IPS-20b (cell line): ENCODE data around the gene FAM3A.
"Not testable (repeated sequence)": the region's sequence is repeated elsewhere in the genome, so short reads cannot be mapped to it uniquely, and the experiment has no call there.

Experiments used
- H3K27ac ChIP-seq: one replicate; pipeline ENCODE4 v1.5.1; 2013; ENCODE audit warnings: low read length
- H3K27me3 ChIP-seq: 2 replicates; pipeline ENCODE4 v1.6.1; 2013; ENCODE audit warnings: mild to moderate bottlenecking, low read length, inconsistent platforms; ENCODE audit not compliant: insufficient read depth
- H3K36me3 ChIP-seq: 2 replicates; pipeline ENCODE4 v1.6.1; 2013; ENCODE audit warnings: low read depth, mild to moderate bottlenecking, inconsistent platforms, low read length, moderate library complexity; ENCODE audit not compliant: insufficient read depth
- H3K4me1 ChIP-seq: 2 replicates; pipeline ENCODE4 v1.6.1; 2013; ENCODE audit warnings: mild to moderate bottlenecking, control low read depth, inconsistent platforms, low read length, moderate library complexity; ENCODE audit not compliant: insufficient read depth
- H3K4me3 ChIP-seq: 2 replicates; pipeline ENCODE4 v1.5.1; 2013; ENCODE audit warnings: mild to moderate bottlenecking, low read length, inconsistent platforms
- H3K9ac ChIP-seq: 2 replicates; pipeline ENCODE4 v1.6.1; 2013; ENCODE audit warnings: low read depth, mild to moderate bottlenecking, inconsistent platforms, low read length, moderate library complexity
- H3K9me3 ChIP-seq: 2 replicates; pipeline ENCODE4 v1.6.1; 2013; ENCODE audit warnings: mild to moderate bottlenecking, low read depth, low read length, inconsistent platforms; ENCODE audit not compliant: insufficient read depth

FAM3A gene

DNA sequence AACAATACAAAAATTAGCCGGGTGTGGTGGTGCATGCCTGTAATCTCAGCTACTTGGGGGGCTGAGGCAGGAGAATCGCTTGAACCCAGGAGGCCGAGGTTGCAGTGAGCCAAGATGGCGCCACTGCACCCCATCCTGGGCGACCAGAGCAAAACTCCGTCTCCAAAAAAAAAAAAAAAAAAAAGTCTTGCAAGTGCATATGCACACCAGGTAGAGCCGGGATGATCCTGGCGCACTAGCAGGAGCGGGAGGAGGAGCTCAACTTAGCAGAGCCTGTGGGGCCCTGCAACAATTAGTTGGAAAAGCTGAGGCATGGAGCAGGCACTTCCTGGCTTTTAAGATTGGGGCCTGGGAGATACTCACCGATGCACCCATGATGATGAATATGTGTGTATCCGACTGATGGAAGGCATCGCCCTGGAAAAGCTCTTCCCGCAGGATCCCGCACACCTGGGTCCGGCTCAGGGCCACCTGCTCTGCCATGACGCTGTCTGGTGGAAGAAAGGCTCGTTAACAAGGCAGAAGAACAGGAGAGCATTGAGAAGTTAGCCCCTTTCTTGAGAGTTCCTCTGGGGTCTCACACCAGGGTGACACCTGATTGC lies 29.7 kb upstream of the FAM3A start:
- H3K9me3 ChIP-seq: no peaks in the 10 kb centered on the region
- no peaks in the 10 kb centered on the region for H3K27me3 ChIP-seq
- H3K9ac ChIP-seq: peak overlapping the region; percentile 90; the same call in 1 of the 2 replicates
- H3K4me3 ChIP-seq: peak overlapping the region; percentile 83
- no peak overlapping the region for H3K27ac ChIP-seq
- H3K4me1 ChIP-seq: no peaks in the 10 kb centered on the region
- peaks cover 24% of the 10 kb centered on the region; the same call in 1 of the 2 replicates for H3K36me3 ChIP-seq

DNA sequence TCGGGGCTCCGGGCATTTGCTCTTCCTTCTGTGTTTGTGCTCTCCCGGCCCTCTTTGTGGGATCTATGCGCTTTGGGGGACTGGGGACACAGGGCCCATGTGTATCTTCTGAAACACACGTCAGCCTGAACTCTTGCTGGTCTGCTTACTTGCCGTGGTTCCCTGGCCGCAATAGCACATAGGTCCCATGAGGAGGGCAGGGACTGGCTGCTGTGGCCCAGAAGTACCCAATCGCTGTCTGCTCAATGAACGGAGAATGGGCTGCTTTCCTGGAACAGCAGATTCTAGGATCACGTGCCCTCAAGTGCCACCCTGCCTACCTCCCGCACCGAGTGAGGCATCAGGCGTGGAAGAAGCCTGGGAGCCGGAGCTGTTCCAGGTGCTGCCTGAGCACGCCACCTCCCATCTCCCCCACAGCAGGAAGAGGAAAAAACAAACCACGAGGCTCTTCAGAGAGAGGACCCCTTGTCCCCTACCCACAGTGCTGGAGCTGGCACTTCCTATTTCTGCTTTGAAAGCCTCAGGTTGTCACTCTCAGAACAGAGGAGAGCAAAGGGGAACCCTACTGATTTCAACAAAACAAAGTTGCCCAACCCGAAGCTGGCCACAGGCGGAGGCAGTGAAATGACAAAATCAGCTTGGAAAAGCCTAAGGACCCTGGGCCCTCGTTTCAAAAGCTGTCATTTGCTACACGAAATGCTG lies 26.8 kb upstream of the FAM3A start:
- Histone ChIP-seq H3K4me3 (no peak overlapping the region), H3K27ac (no peak overlapping the region), H3K4me1 (no peaks in the 10 kb centered on the region)

GRCh38 chrX:154541896-154542722 lies 26.1 kb upstream of the FAM3A start:
- Histone ChIP-seq H3K4me3 (no peak overlapping the region), H3K27ac (no peak overlapping the region), H3K9ac (no peak overlapping the region), H3K27me3 (no peaks in the 10 kb centered on the region), H3K4me1 (no peaks in the 10 kb centered on the region), H3K36me3 (peaks cover 24% of the 10 kb centered on the region; the same call in 1 of the 2 replicates), H3K9me3 (no peaks in the 10 kb centered on the region)

More for the DNA sequence above, 26.8 kb upstream of the FAM3A start:
- Histone ChIP-seq H3K9ac (no peak overlapping the region), H3K27me3 (no peaks in the 10 kb centered on the region), H3K9me3 (no peaks in the 10 kb centered on the region), H3K36me3 (peaks cover 24% of the 10 kb centered on the region; the same call in 1 of the 2 replicates)

GRCh38 chrX:154541589-154541895 lies 25.5 kb upstream of the FAM3A start:
- H3K9me3 ChIP-seq: no peaks in the 10 kb centered on the region
- peaks cover 24% of the 10 kb centered on the region; the same call in 1 of the 2 replicates for H3K36me3 ChIP-seq
- H3K27ac ChIP-seq: no peak overlapping the region
- no peak overlapping the region for H3K9ac ChIP-seq
- H3K4me3 ChIP-seq: no peak overlapping the region
- H3K4me1 ChIP-seq: no peaks in the 10 kb centered on the region
- no peaks in the 10 kb centered on the region for H3K27me3 ChIP-seq

DNA sequence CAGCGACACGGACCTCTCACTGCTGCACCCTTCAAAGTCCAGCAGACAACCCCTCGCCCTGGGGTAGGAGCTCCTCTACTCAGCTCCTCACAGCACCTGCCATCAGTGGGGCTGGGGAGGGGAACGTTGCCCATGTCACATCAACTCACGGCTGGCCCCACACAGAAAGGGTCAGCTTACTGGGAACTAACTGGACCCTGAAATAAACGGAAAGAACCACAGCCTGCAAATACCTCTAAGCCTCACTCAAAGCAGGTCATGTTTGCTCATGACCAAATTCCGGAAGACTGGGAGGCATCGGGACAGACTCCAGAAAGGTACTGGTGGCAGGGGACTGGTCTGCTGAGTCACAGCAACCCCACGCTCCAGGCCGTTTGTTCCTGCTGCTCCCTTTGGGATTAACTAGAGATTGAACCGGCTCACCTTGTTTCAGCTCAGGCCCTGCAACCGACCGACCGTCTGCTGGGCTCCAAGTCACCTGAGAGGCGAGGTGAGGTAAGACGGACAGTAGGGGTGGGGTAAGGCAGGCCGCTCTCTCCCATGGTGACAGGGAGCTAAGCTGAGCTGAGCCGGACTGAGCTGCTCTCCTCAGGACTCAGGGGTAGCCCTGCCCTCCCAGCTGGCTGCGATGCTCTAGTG lies 25.0 kb upstream of the FAM3A start:
- Histone ChIP-seq H3K9ac (no peak overlapping the region), H3K27ac (no peak overlapping the region), H3K4me3 (no peak overlapping the region), H3K36me3 (peaks cover 24% of the 10 kb centered on the region; the same call in 1 of the 2 replicates), H3K9me3 (no peaks in the 10 kb centered on the region), H3K4me1 (no peaks in the 10 kb centered on the region), H3K27me3 (no peaks in the 10 kb centered on the region)

DNA sequence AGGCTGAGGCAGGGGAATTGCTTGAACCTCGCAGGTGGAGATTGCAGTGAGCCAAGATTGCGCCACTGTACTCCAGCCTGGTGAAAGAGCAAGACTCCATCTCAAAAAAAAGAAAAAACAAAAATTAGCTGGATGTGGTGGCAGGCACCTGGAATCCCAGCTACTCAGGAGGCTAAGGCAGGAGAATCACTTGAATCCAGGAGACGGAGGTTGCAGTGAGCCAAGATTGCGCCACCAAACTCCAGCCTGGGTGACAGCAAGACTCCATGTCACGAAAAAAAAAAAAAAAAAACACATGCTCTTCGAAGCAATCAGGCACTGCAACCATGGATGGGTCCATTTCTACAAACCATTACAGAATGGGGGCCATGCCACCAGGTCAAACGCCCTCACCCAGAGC lies 24.3 kb upstream of the FAM3A start:
- not testable (repeated sequence) for H3K27ac ChIP-seq, H3K9me3 ChIP-seq, H3K27me3 ChIP-seq, H3K4me3 ChIP-seq, H3K4me1 ChIP-seq, H3K9ac ChIP-seq
- peaks cover 24% of the 10 kb centered on the region; the same call in 1 of the 2 replicates for H3K36me3 ChIP-seq

DNA sequence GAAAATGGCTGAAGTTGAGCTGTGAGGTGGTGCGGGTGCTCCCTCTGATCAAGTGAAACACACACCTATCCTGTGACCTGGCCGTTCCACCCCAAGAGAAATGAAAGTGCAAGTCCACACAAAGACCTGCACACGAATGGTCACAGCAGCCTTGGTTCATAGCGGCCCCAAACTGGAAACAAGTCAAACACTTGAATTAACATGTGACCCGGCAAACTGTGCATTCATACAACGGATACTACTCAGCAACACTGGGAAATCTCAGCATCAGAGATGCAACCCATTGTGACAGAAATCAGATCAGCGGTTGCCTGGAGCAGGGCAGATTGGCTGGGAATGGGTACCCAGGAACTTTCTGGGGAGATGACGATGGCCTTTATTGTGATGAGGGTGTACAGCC lies 23.0 kb upstream of the FAM3A start:
- H3K9me3 ChIP-seq: no peaks in the 10 kb centered on the region
- no peaks in the 10 kb centered on the region for H3K4me1 ChIP-seq
- H3K27me3 ChIP-seq: no peaks in the 10 kb centered on the region
- peaks cover 20% of the 10 kb centered on the region for H3K36me3 ChIP-seq
- H3K9ac ChIP-seq: no peak overlapping the region
- no peak overlapping the region for H3K4me3 ChIP-seq
- no peak overlapping the region for H3K27ac ChIP-seq

DNA sequence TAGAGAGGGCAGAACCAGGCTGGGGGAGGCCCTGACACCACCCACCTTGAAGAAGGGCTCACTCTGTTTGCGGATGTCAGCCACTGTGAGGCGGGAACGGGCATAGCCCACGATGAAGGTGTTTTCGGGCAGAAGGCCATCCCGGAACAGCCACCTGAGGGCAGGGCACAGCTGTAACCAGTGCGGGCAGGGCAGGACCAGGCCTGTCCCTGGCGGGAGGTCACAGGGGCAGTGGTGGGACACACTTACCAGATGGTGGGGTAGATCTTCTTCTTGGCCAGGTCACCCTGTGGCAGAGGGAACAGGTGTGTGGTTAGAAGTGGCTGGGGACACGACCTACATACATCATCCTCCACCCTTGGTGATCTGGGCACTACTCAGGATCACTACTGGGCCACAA lies 19.9 kb upstream of the FAM3A start:
- Histone ChIP-seq H3K36me3 (peaks cover 26% of the 10 kb centered on the region), H3K9me3 (no peaks in the 10 kb centered on the region), H3K27ac (no peak overlapping the region)

DNA sequence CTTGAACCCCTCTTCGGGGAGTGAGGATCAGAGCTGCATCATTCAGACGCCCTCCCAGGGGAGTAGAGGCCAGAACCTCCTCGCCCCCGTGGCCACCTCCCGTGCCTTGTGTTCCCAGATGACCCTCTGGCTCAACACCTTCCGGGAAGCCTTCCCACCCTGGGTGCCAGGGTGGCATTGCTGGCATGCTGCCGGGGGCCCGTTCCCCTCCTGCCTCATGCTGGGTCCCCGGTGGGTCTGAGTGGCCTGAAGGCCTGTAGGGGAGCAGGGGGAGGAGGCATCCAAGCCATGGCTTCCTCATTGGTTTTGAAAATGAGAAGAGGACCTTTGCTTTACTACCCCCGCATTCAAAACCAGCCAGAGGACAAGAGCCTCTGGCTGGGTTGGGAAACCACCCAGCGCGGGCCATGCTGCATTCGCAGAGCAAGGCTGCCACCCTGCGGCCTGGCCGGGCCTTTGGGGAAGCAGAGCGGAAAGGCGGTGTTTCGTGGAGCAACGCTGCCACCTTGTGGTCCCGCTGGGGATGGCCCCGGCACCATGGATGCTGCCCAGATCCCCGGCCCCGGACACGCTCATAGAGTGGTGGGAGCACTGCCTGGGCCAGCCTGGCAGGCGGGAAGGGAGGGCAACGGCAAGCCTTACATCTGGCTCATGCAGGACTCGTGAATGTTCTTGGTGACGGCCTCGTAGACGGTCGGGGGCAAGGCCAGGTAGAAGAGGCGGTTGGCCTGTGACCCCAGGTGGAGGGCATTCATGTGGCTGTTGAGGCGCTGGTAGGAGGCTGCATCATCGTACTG lies 18.7 kb upstream of the FAM3A start:
- H3K9me3 ChIP-seq: no peaks in the 10 kb centered on the region
- H3K36me3 ChIP-seq: peaks cover 26% of the 10 kb centered on the region
- no peak overlapping the region for H3K27ac ChIP-seq
- no peak overlapping the region for H3K9ac ChIP-seq
- no peak overlapping the region for H3K4me3 ChIP-seq
- H3K27me3 ChIP-seq: no peaks in the 10 kb centered on the region
- H3K4me1 ChIP-seq: no peaks in the 10 kb centered on the region

More for the DNA sequence above, 19.9 kb upstream of the FAM3A start:
- Histone ChIP-seq H3K4me1 (no peaks in the 10 kb centered on the region), H3K4me3 (no peak overlapping the region), H3K27me3 (no peaks in the 10 kb centered on the region), H3K9ac (no peak overlapping the region)

- H3K9me3 ChIP-seq: no peaks in the 10 kb centered on the region
- no peak overlapping the region for H3K4me3 ChIP-seq
- no peak overlapping the region for H3K9ac ChIP-seq
- H3K27ac ChIP-seq: no peak overlapping the region
- H3K27me3 ChIP-seq: no peaks in the 10 kb centered on the region
- peaks cover 26% of the 10 kb centered on the region for H3K36me3 ChIP-seq
- H3K4me1 ChIP-seq: 0 out of 2 replicates have a peak, but pooled peaks cover under 1% of the 10 kb centered on the region
These were observed 16.7 kb upstream of the FAM3A start for GRCh38 chrX:154532690-154533089.

DNA sequence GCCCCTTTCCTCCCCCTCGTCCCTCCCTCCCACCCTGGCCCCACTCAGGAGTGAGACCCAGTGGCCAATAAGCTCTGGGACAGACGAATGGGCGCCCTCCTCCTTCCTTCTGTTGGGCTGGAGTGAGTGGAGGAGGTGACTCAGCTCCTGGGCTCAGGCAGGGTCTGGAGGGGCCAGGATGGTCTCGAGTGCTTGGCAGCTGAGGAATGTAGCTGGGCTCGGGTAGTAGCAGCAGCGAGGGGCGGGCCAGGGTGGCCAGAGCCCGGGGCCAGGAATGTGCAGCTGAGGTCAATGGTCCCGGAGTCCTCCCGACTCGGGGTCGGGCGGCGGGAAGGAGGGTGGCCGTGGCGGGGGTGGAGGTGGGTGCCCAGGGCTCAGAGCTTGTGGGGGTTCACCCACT lies 15.6 kb upstream of the FAM3A start:
- 0 out of 2 replicates have a peak, but pooled peaks cover 4% of the 10 kb centered on the region for H3K4me1 ChIP-seq
- no peaks in the 10 kb centered on the region for H3K27me3 ChIP-seq
- H3K9me3 ChIP-seq: no peaks in the 10 kb centered on the region
- H3K4me3 ChIP-seq: no peak overlapping the region
- no peak overlapping the region for H3K27ac ChIP-seq
- H3K9ac ChIP-seq: no peak overlapping the region
- peaks cover 26% of the 10 kb centered on the region for H3K36me3 ChIP-seq
